Measurements from ENCODE around the gene MED15.

The MED15 gene

GRCh38 chr22:20567993-20568417 lies 60.6 kb downstream of the MED15 start:
- TF ChIP-seq POLR2A (IDR thresholded peaks at IDR 0.05; ENCODE audit: low read depth, low read length) = no peak
- no peak for FAIRE-seq
- DNase-seq (ENCODE audit: insufficient read length, low spot score) = no peak

GRCh38 chr22:20568502-20569058 lies 61.2 kb downstream of the MED15 start:
- DNase-seq (ENCODE audit: insufficient read length, low spot score) = no peak
- TF ChIP-seq POLR2A (IDR thresholded peaks at IDR 0.05; ENCODE audit: low read depth, low read length) = no peak
- FAIRE-seq = no peak

GRCh38 chr22:20569059-20570058 lies 61.9 kb downstream of the MED15 start:
- no peak for TF ChIP-seq POLR2A (IDR thresholded peaks at IDR 0.05; ENCODE audit: low read depth, low read length)
- peak; percentile 41 for FAIRE-seq
- peak; percentile 87 for DNase-seq (ENCODE audit: insufficient read length, low spot score)

- FAIRE-seq (no peak), DNase-seq (ENCODE audit: insufficient read length, low spot score) (no peak)
- no peak for TF ChIP-seq POLR2A (IDR thresholded peaks at IDR 0.05; ENCODE audit: low read depth, low read length)
These were observed 63.7 kb downstream of the MED15 start for GRCh38 chr22:20571078-20571503.

- DNase-seq (ENCODE audit: insufficient read length, low spot score) (no peak), FAIRE-seq (no peak)
- TF ChIP-seq POLR2A (IDR thresholded peaks at IDR 0.05; ENCODE audit: low read depth, low read length) = no peak
These were observed 64.2 kb downstream of the MED15 start for GRCh38 chr22:20571531-20572007.

GRCh38 chr22:20572132-20572802 lies 64.9 kb downstream of the MED15 start:
- DNase-seq (ENCODE audit: insufficient read length, low spot score) (no peak), FAIRE-seq (no peak)
- TF ChIP-seq POLR2A (IDR thresholded peaks at IDR 0.05; ENCODE audit: low read depth, low read length) = no peak

- TF ChIP-seq POLR2A (IDR thresholded peaks at IDR 0.05; ENCODE audit: low read depth, low read length) = no peak
- FAIRE-seq (no peak), DNase-seq (ENCODE audit: insufficient read length, low spot score) (no peak)
These were observed 65.9 kb downstream of the MED15 start for GRCh38 chr22:20573176-20573832.

- FAIRE-seq = no peak
- no peak for DNase-seq (ENCODE audit: insufficient read length, low spot score)
- TF ChIP-seq POLR2A (IDR thresholded peaks at IDR 0.05; ENCODE audit: low read depth, low read length) = no peak
These were observed 66.6 kb downstream of the MED15 start for GRCh38 chr22:20573833-20574615.

GRCh38 chr22:20574920-20575353 lies 67.5 kb downstream of the MED15 start:
- no peak for TF ChIP-seq POLR2A (IDR thresholded peaks at IDR 0.05; ENCODE audit: low read depth, low read length)
- FAIRE-seq = no peak

GRCh38 chr22:20575724-20576444 lies 68.5 kb downstream of the MED15 start:
- DNase-seq (ENCODE audit: insufficient read length, low spot score) (no peak), FAIRE-seq (no peak)
- TF ChIP-seq POLR2A (IDR thresholded peaks at IDR 0.05; ENCODE audit: low read depth, low read length) = no peak

More at GRCh38 chr22:20574920-20575353, 67.5 kb downstream of the MED15 start:
- no peak for DNase-seq (ENCODE audit: insufficient read length, low spot score)

- DNase-seq (ENCODE audit: insufficient read length, low spot score) (no peak), FAIRE-seq (no peak)
- TF ChIP-seq POLR2A (IDR thresholded peaks at IDR 0.05; ENCODE audit: low read depth, low read length) = no peak
These were observed 69.0 kb downstream of the MED15 start for GRCh38 chr22:20576445-20576816.

- FAIRE-seq = no peak
- TF ChIP-seq POLR2A (IDR thresholded peaks at IDR 0.05; ENCODE audit: low read depth, low read length) = no peak
- no peak for DNase-seq (ENCODE audit: insufficient read length, low spot score)
These were observed 69.6 kb downstream of the MED15 start for GRCh38 chr22:20577045-20577444.

All from H54 (cell line).